Fibroblast of skin of abdomen (primary cell): ENCODE measurements around the gene ATP6AP2.
"Not testable (repeated sequence)": the region's sequence is repeated elsewhere in the genome, so short reads cannot be mapped to it uniquely, and the experiment has no call there.

Experiments
- DNase-seq: peaks from one replicate; pipeline ENCODE4 v3.0.0-alpha.2; 2013

Gene ATP6AP2

DNA sequence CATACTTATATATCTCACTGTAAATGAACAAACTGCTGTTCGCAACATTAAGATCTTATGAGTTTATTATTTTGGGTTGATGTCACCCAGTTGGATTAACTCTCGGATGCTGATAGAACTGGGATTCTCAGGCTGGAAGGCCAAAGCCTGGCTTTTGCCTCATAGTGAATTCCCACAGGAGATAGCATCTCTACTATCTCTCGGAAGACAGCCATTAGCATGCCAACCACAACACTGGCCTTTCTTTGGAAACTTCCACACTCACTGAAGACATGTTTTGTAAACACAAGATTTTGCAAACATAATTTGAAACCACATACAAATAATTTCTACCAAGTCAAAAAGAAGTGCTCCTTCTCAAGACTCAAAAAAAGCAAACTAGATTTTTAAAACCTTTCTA lies 4.5 kb upstream of the ATP6AP2 start:
- DNase-seq = no peak

DNA sequence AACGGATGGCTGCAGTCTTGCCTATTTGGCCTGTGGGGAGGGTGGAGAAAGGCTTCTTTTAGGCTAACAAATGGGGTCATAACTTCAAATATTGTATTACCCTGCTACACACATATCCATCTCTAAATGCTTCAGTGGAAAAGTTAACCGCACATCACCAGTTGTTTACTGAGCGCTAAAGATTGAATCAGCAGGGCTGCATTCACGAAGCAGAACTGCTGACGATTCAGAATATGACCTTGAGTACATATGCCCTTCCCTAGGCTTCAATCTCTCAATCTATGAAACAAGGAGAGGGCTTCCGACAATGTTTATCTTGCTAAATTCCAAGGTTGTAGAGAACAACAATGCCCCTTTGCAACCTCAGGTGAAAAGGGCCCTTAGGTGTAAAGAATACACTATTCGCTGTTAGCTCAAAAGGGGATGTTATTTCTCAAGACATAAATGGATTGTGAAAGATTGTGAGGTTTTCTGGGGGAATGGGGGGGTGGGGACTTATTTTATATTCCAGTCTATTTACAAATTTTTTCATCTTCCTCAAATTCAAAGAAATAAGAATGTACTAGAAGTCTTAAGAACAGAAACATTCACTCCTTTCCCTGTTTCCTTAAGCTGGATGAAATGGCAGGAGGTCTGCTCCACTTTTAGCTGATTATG lies 2.6 kb upstream of the ATP6AP2 start:
- DNase-seq = no peak

DNA sequence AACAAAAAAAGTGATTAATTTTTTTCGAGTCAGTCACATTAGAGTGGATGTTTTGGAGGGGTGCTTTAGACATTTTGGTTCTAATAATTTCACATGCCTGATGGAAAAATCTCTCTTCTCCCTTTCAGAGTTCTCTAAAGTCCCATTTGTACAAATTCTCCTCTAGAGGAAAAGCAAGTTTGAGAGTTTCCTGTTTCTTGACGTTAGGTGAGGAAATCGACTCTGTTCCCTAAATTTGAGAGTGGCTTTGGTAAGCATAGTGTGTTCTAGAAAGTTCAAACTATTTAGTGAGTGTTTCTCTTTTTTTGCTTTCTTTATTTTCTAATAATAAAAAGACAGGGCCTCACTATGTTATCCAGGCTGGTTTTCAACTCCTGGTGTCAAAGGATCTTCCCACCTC lies 1.6 kb upstream of the ATP6AP2 start:
- no peak for DNase-seq

DNA sequence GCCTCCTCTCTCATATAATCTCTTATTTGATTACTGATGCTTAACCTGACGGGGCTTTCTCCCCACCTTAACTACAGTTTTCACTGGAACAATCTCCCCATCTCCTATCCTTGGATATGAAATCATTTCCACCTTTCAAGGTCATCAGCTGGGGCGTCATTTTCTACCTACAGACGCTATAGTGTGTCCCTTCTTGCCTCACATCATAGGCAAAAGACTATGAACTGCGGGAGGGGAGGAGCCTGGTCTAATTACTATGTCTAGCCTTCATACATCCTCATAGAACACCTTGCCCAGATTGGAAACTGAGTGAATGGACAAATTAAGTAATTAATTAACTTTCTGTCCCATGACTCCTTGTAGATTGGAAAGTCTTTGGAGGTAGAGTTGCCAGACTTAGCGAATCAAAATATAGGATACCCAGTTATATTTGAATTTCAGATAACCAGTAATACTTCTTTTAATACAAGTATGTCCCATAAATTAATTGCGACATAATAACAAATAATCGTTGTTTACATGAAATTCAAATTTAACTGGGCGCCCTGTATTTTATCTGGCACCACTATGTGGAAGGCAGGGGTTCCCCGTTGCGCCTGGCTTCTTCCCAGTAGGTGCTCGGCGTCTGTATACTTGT lies 752 bp upstream of the ATP6AP2 start:
- DNase-seq = no peak

DNA sequence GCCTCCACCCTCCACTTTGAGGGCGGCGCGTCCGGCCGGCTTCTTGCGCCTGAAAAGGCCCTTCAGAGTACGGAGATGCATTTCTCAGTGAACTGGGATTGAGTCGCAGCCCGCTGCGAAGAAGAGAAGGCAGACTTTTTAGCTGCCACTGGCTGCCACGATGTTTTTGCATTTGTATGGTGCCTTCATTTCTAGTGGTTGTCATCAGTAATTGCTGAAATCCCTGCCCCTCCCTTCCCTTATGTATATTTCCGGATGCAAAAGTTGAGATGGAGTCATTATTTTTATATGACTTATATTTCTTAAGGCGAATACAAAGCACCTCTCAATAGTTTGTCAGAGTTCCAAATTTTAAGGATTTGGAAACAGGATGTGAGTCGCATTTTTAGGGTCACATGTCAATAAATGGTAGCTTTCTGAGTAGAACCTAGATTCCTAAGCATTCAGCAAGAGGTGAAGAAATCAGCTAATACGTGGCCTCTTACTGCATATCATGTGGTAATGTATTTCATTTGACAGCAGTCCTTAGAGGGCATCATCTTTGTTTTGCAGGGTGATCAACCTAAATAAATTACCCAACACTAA lies 658 bp downstream of the ATP6AP2 start:
- peak; percentile 9 for DNase-seq

DNA sequence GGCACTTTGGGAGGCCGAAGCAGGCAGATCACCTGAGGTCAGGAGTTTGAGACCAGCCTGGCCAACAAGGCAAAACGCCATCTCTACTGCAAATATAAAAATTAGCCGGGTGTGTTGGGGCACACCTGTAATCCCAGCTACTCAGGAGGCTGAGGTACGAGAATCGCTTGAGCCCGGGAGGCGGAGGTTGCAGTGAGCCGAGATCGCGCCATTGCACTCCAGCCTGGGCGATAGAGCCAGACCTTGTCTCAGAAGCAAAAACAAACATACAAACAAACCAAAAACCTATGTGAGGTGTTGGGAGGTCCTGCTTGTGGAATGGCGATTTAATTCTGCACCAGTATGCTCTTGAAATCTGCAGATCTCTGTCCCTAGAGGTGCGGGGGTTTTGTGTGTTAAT lies 1.4 kb downstream of the ATP6AP2 start:
- DNase-seq = not testable (repeated sequence)

DNA sequence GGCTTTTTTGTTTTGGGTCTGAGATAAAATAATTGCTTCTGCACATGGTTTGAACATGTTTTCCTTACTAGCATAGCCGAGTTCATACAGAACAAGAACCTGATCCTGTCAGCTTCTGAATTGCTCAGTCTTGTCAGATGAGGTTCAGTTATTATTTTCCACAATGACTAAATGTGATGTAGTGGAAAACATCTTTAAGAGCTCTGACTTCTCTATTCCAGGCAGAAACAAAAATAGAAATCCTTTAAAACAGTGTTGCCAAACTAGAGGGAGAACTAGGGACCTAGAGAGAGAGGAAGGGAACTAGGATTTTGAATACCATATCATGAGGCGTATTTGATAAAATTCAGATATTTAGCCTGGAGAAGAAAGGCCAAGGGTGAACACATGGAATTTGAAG lies 2.0 kb downstream of the ATP6AP2 start:
- no peak for DNase-seq

DNA sequence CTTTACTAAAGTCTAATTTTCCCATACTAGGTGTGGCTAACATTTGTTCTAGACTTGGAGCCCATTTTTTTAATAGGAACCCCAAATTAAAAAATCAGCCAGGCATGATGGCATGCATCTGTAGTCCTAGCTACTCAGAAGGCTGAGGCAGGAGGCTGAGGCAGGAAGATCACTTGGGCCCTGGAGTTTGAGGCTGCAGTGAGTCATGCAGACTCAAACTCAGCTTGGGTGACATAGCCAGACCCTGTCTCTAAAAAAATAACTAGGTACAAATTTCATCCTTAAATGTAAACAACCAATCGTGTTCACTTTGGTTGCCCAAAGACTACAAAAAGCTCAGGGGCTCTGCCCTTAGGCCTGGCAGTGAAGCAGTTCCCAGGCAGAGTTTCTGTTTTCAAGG lies 6.9 kb downstream of the ATP6AP2 start:
- DNase-seq = not testable (repeated sequence)

DNA sequence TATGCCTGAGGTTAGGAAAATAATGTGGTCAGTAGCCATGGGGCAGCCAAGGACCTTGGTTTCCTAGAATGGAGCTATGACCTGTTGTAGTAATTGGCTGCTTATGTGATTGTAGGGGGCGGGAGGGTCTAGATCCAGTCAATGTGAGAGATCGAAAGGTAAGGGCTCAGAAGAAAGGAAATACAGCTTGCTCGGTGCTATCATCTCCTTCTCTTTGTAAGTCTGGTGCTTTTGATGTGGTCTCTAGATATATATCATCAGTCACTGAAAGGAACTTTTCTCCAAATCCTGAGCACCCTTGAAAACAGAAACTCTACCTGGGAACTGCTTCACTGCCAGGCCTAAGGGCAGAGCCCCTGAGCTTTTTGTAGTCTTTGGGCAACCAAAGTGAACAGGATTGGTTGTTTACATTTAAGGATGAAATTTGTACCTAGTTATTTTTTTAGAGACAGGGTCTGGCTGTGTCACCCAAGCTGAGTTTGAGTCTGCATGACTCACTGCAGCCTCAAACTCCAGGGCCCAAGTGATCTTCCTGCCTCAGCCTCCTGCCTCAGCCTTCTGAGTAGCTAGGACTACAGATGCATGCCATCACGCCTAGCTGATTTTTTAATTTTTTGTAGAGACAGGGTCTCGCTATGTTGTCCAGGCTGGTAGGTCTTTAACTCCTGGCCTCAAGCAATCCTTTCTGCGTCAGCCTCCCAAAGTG lies 9.0 kb downstream of the ATP6AP2 start:
- DNase-seq = not testable (repeated sequence)

DNA sequence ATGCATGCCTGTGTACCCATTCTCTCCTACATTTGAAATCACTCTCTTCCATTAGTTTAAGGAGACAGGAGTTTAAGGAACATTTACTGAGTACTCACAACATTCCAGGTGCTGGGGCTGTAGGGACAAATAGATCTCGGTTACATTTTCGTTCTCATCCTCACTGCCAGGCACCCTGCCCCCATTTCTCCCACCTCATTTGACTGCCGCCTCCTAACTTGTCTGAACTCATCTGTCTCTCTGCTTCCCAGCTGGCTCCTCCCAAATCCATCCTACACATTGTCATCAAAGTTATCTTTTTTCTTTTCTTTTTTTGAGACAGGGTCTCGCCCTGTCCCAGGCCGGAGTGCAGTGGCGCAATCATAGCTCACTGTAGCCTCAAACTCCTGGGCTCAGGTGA lies 22.7 kb downstream of the ATP6AP2 start:
- no peak for DNase-seq

DNA sequence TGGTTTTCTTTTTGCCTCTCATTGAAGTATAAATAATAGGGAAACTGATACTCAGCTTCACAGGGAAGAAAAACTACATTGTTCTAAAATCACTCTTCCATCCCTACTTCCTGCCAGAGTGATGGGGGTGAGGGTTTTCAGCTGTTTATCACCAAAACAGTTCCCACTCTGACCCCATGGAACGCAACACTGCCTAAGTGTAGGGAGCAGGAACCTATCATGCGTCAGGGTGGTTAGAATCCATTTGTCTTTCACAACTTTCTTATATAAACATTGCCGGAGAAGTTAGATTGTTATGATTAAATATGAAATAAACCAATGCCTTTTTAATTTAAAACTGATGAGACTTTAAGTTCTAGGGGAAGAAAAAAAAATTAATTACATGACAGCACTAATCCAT lies 26.6 kb downstream of the ATP6AP2 start:
- DNase-seq = no peak

DNA sequence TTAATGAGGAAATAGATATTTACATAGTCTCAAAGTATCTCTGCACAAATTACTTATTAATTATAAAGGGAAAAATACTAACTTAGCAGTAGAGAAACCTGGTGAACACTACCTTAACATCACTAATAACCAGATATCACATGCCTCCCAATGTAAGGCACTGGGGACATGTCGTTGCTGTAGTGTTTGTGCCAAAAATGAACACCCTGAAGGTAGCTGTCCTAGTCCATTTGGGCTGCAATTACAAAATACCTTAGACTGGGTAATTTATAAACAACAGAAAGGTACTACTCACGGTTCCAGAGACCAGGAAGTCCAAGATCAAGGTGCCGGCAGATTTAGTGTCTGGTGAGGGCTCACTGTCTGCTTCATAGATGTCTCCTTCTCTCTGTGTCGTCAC lies 31.7 kb downstream of the ATP6AP2 start:
- DNase-seq = no peak

DNA sequence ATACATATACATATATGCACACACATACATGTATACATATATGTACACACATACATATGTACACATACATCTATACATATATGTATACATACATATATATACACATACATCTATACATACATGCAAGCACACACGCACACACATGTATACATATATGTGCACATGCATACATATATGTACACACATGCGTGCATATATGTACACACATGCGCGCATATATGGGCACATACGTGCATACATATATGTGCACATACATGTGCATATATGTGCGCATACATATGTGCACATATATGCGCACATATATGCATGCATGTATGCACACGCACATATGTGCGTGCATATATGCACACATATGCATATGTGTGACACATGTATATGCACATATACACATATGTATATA lies 35.2 kb downstream of the ATP6AP2 start:
- no peak for DNase-seq

DNA sequence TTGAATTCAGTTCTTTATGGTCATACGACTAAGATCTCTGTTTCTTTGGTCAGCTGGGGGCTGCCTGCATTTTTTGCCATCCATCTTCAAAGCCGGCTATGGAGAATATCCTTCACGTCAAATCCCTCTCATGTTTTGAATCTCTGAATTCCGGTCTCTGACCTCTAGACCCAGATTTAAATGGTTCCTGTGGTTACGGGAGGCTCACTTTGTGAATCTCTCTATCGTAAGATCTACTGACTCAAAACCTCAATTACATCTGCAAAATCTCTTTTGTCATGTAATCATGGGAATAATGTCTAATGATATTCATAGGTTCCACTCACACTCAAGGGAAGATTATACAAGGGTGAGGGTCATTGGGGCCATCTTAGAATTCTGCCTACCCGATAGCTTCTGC lies 36.8 kb downstream of the ATP6AP2 start:
- DNase-seq = no peak

DNA sequence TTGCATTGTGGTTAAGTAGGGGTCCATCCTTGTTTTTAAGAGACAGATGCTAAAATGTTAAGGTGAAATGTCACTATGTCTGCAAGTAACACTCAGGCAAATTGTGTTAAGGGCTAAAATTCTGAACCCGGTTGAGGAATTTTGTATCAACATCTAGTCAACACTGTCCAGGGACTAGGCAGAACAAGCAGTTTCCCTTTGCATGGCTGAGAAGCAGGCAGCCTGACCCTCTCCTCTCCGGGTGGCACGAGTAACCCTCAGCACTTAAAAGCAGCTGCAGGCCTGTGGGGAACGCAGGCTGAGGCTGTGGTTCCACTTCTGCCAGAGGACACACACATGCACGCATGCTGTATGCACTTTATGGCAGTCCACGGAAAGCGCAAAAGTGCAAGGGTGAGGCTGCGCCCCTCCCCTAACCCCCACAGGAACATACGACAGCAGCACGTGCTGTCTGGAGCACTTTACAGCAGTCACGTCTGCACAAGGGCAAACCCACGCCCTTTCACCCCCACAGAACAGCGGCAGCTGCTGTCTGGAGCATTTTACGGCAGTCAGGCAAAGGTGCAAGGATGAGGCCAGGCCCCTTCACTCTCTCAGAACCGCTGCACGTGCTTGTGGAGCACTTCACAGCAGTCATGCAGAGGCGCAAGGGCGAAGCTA lies 41.8 kb downstream of the ATP6AP2 start:
- no peak for DNase-seq

DNA sequence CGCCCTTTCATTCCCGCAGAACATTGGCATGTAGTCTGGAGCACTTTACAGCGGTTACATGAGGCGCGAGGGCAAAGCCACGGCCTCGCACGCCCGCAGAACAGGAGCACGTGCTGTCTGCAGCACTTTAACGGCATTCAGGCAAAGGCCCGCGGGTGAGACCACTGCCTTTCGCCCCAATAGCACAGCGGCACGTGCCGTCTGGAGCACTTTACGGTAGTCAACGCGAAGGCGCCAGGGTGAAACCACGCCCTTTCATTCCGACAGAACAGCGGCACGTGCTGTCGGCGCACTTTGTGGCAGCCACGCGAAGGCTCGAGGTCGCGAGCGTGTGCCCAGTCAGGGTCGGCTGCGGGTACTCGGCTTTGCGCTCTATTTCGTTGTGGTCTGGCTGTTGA lies 42.4 kb downstream of the ATP6AP2 start, which contains the start of gene MPC1L:
Gene MPC1L, plus strand, starts transcription at position 290 of the 398 bp plus-strand sequence. CDS start 138 bp downstream, outside the sequence.
- DNase-seq = no peak

DNA sequence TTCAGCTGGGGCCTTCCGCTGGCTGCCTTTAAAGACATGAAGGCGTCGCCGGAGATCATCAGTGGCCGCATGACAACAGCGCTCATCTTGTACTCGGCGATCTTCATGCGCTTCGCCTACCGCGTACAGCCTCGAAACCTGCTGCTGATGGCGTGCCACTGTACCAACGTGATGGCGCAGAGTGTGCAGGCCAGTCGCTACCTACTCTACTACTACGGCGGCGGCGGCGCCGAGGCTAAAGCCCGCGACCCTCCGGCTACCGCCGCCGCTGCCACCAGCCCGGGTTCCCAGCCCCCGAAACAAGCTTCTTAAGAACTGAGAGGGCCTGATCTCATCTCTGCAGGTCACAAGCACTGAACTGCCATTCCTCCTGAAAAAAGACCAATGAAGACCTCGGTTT lies 42.9 kb downstream of the ATP6AP2 start:
- no peak for DNase-seq

DNA sequence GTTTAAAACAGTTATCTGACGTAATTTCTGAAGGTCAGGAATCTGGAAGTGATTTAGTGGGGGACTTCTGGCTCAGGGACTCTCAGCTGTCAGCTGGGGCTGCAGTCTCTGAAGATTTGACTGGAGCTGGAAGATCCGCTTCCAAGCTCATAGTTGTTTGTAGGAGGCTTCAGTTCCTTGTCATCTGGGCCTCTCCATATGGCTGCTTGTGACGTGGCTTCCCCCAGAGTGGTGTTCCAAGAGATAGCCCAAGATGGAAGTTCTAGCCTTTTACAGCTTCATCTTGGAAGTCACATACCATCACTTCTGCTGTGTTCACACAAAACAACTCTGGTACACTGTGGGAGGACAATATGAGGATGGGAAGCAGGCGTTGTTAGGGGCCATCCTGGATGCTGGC lies 44.5 kb downstream of the ATP6AP2 start:
- no peak for DNase-seq

DNA sequence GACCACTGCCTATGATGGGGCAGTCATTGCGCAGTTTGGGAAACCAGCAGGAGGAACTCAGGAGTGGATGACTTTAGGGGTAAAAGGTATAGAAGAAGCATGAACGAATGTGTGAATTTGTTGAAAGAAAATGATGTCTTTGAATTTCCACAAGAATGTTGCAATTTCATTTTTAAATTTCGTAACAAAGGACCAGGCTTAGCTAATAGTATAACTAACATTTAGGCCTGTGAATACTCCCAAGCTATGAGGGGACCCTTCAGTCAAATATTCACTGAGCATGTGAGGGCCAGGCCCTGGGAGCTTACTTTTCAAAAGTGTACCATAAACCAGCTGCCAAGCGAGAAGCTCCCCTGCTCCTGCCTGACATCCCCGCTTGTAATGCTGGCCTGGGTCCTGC lies 47.7 kb downstream of the ATP6AP2 start:
- no peak for DNase-seq

DNA sequence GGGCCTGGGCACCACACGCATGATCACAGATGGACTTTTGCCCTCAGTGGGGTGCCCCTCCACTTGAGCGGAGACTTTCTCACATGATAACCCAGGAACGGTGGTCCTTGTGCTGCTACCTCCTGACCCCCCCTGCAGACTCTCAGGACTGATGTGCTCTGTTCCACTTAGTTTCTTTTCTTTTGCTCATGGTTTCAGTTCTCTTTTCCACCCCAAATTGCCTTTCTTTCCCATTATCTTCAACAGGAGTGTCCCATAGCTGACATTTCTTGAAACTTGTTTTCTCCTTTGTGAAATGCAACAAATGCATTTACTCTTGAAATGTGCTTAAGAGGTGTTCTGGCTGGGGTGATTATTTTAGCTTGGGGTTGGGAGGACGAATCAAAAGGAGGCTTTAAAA lies 51.4 kb downstream of the ATP6AP2 start:
- no peak for DNase-seq

DNA sequence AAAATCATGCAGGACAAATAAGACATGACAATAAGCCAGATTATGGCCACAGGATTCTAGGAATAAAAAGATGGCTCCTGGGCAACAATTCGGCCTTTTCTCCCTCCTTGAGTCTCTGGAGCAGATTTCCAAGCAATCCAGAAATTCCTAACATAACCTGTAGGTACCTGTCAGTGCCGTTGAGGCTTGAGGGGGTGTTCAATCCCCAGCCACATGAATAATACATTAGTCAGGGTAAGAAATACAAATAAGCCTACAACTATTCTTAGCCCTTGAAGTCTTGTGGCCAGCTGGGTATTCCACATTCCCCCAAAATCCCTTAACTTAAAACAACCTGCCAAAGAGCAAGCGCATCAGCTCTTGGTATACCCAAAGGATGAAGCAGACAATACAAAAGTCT lies 56.9 kb downstream of the ATP6AP2 start:
- no peak for DNase-seq

DNA sequence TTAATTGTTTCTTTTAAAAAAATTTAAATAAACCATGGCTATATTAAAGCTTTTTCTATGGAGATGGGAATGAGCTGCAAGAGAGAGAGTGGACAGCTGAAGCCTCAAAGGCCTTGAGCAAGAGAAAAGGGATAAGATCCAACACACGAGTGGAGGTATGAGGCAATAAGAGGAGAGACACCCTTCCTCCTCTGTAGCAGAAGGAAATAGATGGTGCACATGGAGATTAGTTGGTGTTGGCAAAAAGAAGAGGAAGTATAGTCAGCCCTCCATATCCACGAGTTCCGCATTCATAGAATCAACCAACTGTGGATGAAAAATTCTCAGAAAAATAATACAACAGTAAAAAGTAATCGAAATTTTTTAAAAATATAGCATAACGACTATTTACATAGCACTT lies 63.4 kb downstream of the ATP6AP2 start:
- DNase-seq = peak; percentile 16

DNA sequence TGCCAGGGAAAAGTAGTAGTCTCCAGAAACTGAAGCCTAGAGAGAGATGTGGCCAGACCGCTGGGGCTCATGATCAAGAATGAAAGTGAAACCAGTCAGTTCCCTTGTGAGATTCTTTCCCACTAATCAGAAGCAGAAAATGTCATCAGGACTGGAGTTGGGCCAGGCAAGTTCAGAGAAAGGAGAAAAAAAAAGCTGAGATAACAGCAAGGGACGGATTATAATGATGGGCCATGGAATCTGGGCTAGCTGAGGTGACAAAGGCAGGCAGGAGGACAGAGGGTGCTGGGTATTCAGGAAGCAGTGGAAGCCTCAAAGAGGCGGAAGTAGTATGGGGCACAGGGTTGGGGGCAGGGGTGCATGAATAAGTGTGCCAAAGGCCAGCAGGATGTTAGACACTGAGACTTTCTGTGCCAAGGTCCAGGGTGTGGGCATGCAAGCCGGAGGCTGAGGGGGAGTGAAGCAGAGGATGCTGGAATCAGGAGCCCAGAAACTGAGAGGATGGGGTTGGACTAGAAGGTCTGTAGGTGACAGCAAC lies 64.1 kb downstream of the ATP6AP2 start:
- DNase-seq = peak; percentile 67
